GM12875 (cell line): Measurements from ENCODE around the gene LIPH.

ENCODE experiments used
- H3K4me3 ChIP-seq: one replicate; pipeline ENCODE4 v1.5.1; 2011; ENCODE audit warnings: low read depth, low read length, control low read depth
- CTCF ChIP-seq: IDR thresholded peaks from 2 replicates; pipeline ENCODE4 v1.5.1; 2011; ENCODE audit warnings: low read depth, mild to moderate bottlenecking, control low read depth, inconsistent platforms, low read length, moderate library complexity, borderline replicate concordance; ENCODE audit not compliant: insufficient read depth

The LIPH gene

DNA sequence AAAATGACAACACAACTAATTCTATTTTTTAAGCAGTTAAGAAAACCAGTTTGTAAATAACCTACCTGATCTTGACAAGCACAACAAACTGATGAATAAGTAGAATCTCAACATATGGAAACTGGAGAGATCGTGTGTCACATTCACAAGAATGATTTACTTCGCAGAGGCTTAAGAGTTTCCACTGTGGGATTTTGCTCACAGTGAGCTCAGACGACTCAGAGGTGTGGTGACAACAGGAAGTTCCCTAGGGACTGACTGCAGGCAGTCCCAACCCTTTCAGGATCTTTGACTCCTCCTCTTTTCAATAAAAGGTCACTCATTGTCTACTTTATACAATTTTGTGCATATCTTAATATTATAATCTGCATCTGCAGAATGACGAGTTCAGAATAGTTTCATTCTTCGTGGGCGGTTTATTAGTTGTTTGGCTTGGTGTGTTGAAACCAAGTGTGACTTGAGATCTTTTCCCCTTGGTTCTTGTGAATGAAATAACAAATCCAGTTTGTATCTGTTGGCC, at the start of gene LIPH:
TSS of gene LIPH (minus strand) at position 231 of the 520 bp plus-strand sequence. CDS start at position 114, 117 bp downstream.
- no peak for TF ChIP-seq CTCF
- peak within 1 kb of the TSS; percentile 37 for H3K4me3 ChIP-seq

DNA sequence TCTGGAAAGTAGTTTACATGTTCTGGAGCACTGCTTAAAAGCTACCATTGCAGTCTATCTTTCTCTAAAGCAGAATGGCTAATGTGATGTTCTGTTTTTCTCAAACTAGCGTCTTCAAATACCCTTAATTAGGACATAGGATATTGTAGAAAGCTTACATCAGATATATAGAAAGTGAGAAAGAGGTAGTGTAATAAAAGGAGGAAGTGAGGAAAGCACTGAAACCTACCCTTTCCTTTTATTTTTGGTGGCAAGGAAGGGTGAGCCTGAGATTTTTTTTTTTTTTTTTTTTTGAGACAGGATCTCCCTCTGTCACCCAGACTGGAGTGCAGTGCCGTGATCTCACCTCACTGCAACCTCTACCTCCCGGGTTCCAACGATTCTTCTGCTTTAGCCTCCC, 43.1 kb upstream of the LIPH start:
- H3K4me3 ChIP-seq: no peak overlapping the region
- TF ChIP-seq CTCF: no peak

- TF ChIP-seq CTCF: no peak
- H3K4me3 ChIP-seq: no peak overlapping the region
These were observed 41.7 kb upstream of the LIPH start for GRCh38 chr3:185594073-185594472.

DNA sequence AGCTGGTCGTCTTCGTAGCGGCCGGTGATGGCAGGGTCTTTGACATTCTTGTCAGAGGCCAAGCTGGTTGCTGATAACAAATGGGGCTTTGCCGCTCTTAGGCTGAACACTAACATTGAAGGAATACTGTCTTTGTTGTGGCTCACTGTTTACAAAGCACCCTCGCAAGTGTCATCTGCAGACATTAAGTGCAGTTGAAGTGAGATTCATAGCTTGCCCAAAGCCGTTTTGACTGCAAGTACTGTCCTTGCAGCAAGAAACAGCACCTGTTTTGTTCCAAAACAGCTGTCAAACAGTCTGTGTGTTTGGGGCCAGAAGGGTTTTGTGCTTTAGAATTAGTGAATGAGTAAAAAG, 34.3 kb upstream of the LIPH start:
- peak overlapping the region; percentile 93 for H3K4me3 ChIP-seq
- no peak for TF ChIP-seq CTCF

DNA sequence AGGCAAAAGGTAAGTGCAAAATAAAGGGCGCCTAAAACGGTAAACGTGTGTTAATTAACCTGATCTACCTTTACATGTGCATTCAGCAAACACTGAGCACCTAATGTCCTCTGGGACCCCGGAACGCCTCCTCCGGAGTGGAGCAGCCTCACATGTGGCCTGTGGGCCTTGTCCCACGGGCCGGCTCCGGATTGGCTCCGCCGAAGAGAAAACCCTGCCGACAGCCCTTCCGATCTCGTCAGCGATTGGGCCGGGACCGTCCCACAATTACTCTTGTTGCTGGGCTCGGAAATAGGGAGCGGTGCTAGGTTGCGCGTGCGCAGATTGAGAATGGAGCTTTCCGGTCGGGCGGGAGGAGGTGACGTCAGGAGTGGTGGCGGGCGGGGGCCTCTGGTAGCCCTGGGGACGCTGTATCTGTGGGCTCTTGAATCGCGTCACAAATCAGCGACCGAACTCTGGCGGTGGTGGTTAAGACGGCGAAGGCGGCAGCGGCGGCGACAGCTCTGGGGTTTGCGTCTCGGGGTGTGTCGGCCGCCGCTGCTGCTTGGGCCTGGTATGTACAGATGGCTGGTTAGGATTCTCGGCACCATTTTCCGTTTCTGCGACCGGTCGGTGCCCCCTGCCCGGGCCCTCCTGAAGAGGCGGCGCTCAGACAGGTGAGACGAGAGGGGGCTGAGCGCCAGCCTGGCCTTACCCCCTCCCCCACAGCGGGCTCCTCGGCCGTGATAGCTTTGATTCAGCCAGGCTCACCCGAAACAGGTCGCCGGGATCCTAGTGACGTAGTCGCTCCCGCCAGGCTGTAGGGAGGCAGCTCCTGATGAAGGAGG, 33.7 kb upstream of the LIPH start, which contains the start of gene SENP2:
TSS of gene SENP2 (plus strand) at position 437 of the 827 bp plus-strand sequence. CDS start at position 556, 119 bp downstream.
- H3K4me3 ChIP-seq: peak within 1 kb of the TSS; percentile 93
- TF ChIP-seq CTCF: no peak

GRCh38 chr3:185585518-185585858, 33.1 kb upstream of the LIPH start:
- H3K4me3 ChIP-seq: peak overlapping the region; percentile 38
- no peak for TF ChIP-seq CTCF

DNA sequence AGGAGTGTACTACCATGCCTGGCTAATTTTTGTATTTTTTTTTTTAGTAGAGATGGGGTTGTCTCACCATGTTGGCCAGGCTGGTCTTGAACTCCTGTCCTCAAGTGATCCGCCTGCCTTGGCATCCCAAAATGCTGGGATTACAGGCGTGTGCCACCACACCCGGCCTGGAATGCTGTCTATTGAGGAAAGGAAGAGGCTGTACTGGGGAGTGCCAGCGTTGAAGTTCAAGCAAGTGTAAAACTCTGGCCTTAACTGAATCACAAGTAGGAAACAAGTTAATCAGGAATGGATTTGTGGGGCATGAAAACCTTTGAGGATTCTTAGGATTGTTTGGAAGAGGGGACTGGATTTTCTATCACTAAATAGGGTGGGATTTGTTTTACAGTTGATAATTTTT, 32.3 kb upstream of the LIPH start:
- TF ChIP-seq CTCF: no peak
- H3K4me3 ChIP-seq: no peak overlapping the region
